ENCODE measurements around the gene FEM1C. TPM values are rescaled to one million over a fixed set of nuclear protein-coding genes. Genes with fewer than 3 reads are reported as not detected.

Gene FEM1C
- total RNA-seq, 4 donors from 2014 or later, result 41.3 to 71.0 (median 51.5) TPM

- intact Hi-C loops (cut with DNase I), result no loop called here
- no peaks in the 10 kb centered on the region for H3K9me3 ChIP-seq
Observed at GRCh38 chr5:115489733-115490132, 54.8 kb downstream of the FEM1C start.

GRCh38 chr5:115487756-115488155 lies 56.8 kb downstream of the FEM1C start:
- intact Hi-C loops (cut with DNase I), result no loop called here
- Histone ChIP-seq H3K36me3 (no peaks in the 10 kb centered on the region), H3K4me3 (no peak overlapping the region), H3K9me3 (no peaks in the 10 kb centered on the region), H3K27me3 (no peaks in the 10 kb centered on the region), H3K4me1 (no peaks in the 10 kb centered on the region), H3K27ac (replicated peaks in 1 of 4) (no peak overlapping the region)
- no peak for TF ChIP-seq CTCF (IDR thresholded peaks at IDR 0.05)
- DNase-seq (ENCODE audit: extremely low spot score), result no peak

More at GRCh38 chr5:115489733-115490132, 54.8 kb downstream of the FEM1C start:
- Histone ChIP-seq H3K4me3 (no peak overlapping the region), H3K27ac (replicated peaks in 1 of 4) (no peak overlapping the region), H3K27me3 (no peaks in the 10 kb centered on the region), H3K4me1 (peaks cover 4 to 11% (median 7%) of the 10 kb centered on the region in 4 donors), H3K36me3 (no peaks in the 10 kb centered on the region)
- DNase-seq (ENCODE audit: extremely low spot score), result no peak
- TF ChIP-seq POLR2AphosphoS5 (IDR thresholded peaks at IDR 0.05) (no peak), CTCF (IDR thresholded peaks at IDR 0.05) (no peak), POLR2A (IDR thresholded peaks at IDR 0.05; ENCODE audit: low read depth) (no peak), EP300 (IDR thresholded peaks at IDR 0.05) (no peak)

GRCh38 chr5:115487168-115487567 lies 57.4 kb downstream of the FEM1C start:
- intact Hi-C loops (cut with DNase I), result no loop called here
- TF ChIP-seq CTCF (IDR thresholded peaks at IDR 0.05), result no peak
- no peak for TF ChIP-seq POLR2AphosphoS5 (IDR thresholded peaks at IDR 0.05)
- no peak for TF ChIP-seq POLR2A (IDR thresholded peaks at IDR 0.05; ENCODE audit: low read depth)
- no peak for TF ChIP-seq EP300 (IDR thresholded peaks at IDR 0.05)
- no peaks in the 10 kb centered on the region for H3K9me3 ChIP-seq
- no peaks in the 10 kb centered on the region for H3K27me3 ChIP-seq
- no peak overlapping the region for H3K4me3 ChIP-seq
- DNase-seq (ENCODE audit: extremely low spot score), result no peak
- H3K36me3 ChIP-seq, result no peaks in the 10 kb centered on the region
- WGBS, result 86% methylated on average over 4 of the region's 4 CpGs
- no peak overlapping the region for H3K27ac ChIP-seq (replicated peaks in 1 of 4)
- no peaks in the 10 kb centered on the region for H3K4me1 ChIP-seq

GRCh38 chr5:115486728-115487127 lies 57.8 kb downstream of the FEM1C start:
- 93% methylated on average over 2 of the region's 2 CpGs for WGBS

More at GRCh38 chr5:115486728-115487127, 57.8 kb downstream of the FEM1C start:
- intact Hi-C loops (cut with DNase I), result no loop called here
- Histone ChIP-seq H3K4me1 (no peaks in the 10 kb centered on the region), H3K4me3 (no peak overlapping the region), H3K36me3 (no peaks in the 10 kb centered on the region), H3K27ac (replicated peaks in 1 of 4) (no peak overlapping the region), H3K27me3 (no peaks in the 10 kb centered on the region), H3K9me3 (no peaks in the 10 kb centered on the region)
- DNase-seq (ENCODE audit: extremely low spot score), result no peak
- TF ChIP-seq POLR2AphosphoS5 (IDR thresholded peaks at IDR 0.05) (no peak), POLR2A (IDR thresholded peaks at IDR 0.05; ENCODE audit: low read depth) (no peak), CTCF (IDR thresholded peaks at IDR 0.05) (no peak), EP300 (IDR thresholded peaks at IDR 0.05) (no peak)
